HL-60 (cell line): ENCODE data around the gene KATNAL1.

Experiments used
- DNase-seq, 2 experiments: peaks; one replicate each; pipeline ENCODE4 v3.0.0-alpha.2; 2010 to 2020; ENCODE audit warnings: low read depth in 1 of 2, low spot score in 1 of 2
- H3K27ac ChIP-seq: fragments of 250-450 bp; sonication (Bioruptor Pico); replicated peaks from 2 replicates; pipeline ENCODE4 v1.5.1; 2020; ENCODE audit warnings: mild to moderate bottlenecking, moderate library complexity
- H3K27me3 ChIP-seq: fragments of 250-450 bp; sonication (Bioruptor Pico); 2 replicates; pipeline ENCODE4 v1.5.1; 2021; ENCODE audit warnings: mild to moderate bottlenecking, moderate library complexity; ENCODE audit not compliant: insufficient read depth, poor library complexity, severe bottlenecking
- H3K4me3 ChIP-seq: replicated peaks from 2 replicates; pipeline ENCODE4 v1.5.1; 2011; ENCODE audit warnings: mild to moderate bottlenecking, control low read depth, low read length; ENCODE audit not compliant: insufficient read depth
- CTCF ChIP-seq: IDR thresholded peaks from one replicate; pipeline ENCODE4 v1.5.1; 2011; ENCODE audit warnings: low read length, control low read depth, inconsistent platforms; ENCODE audit not compliant: insufficient read depth
- GABPA ChIP-seq: IDR thresholded peaks from 2 replicates; pipeline ENCODE4 v1.6.1; 2012; ENCODE audit warnings: low read depth
- POLR2AphosphoS5 ChIP-seq: IDR thresholded peaks from 2 replicates; pipeline ENCODE4 v1.6.1; 2012; ENCODE audit warnings: low read depth
- REST ChIP-seq: IDR thresholded peaks from 2 replicates; pipeline ENCODE4 v1.6.1; 2012; ENCODE audit warnings: low read depth; ENCODE audit not compliant: insufficient replicate concordance
- SPI1 ChIP-seq: IDR thresholded peaks from 2 replicates; pipeline ENCODE4 v1.6.1; 2012; ENCODE audit warnings: low read depth, mild to moderate bottlenecking, borderline replicate concordance

KATNAL1 gene

GRCh38 chr13:30255696-30256095 is 51.7 kb downstream of the KATNAL1 start:
- DNase-seq = no peak
- no peak for TF ChIP-seq GABPA
- TF ChIP-seq CTCF = no peak
- no peak for TF ChIP-seq REST
- no peak for TF ChIP-seq POLR2AphosphoS5
- no peak for TF ChIP-seq SPI1
- H3K27ac ChIP-seq = no peak overlapping the region
- H3K27me3 ChIP-seq = no peaks in the 10 kb centered on the region
- H3K4me3 ChIP-seq = no peak overlapping the region

DNA sequence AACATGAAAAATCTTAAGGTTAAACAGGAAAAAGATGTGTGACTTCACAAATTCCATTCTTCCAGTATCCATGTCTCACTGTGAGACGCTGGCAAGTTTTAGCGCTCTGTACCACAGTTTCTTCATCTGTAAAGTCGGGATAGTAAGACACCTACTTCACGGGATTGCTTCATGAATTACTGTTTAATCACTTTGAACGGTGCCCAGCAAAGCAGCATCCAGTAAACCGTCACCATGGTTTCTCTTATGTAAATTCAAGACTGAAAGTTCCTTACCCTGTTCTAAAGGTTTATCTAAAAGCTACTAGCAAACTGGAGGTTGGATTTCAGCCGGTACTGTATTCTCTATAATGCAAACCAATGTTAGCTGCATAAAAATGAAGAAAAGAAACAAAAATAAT is 53.5 kb downstream of the KATNAL1 start:
- no peak for DNase-seq
- TF ChIP-seq CTCF (no peak), SPI1 (no peak), GABPA (no peak), REST (no peak), POLR2AphosphoS5 (no peak)
- no peak overlapping the region for H3K27ac ChIP-seq

DNA sequence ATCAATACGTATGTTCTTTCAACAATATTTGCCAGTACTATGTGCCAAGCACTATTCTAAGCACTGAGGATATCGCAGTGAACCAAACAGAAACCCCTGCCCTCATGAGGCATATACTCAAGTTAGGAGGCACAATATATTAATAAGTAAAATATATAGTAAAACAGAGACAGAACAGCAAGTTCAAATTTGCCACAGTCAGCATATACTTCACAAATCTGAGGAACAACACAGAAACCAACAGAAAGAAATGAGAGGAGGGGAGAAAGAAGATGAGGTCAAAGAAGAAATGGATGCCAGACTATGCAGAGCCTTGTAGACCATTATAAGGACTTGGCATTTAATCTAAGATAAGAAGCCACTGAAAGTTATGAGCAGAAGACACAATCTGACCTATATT is 59.9 kb downstream of the KATNAL1 start:
- H3K27me3 ChIP-seq = no peaks in the 10 kb centered on the region
- no peak for DNase-seq
- H3K4me3 ChIP-seq = no peak overlapping the region
- TF ChIP-seq CTCF (no peak), SPI1 (no peak), GABPA (no peak), POLR2AphosphoS5 (no peak)
- no peak overlapping the region for H3K27ac ChIP-seq

More for the DNA sequence above, 53.5 kb downstream of the KATNAL1 start:
- H3K4me3 ChIP-seq = no peak overlapping the region
- H3K27me3 ChIP-seq = no peaks in the 10 kb centered on the region

DNA sequence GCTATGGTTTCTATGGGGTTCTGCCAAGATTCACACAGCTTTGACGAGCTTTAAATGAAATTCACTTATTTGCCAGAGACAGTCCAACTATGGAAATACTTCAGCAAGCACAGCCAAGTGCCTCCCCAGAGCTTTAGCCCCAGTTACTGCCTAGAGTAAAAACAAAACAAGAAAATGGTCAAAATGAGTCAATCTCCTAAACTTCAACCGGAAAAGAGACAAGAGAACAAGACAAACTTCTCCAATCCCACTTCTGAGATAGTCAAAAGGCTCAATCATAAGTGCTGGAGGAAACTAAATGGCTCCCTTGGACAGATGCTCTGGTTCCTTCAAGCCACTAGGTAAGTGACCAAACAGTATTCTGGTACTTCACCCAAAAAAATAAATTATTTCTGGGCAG is 65.8 kb downstream of the KATNAL1 start:
- DNase-seq = no peak
- H3K27me3 ChIP-seq = no peaks in the 10 kb centered on the region
- TF ChIP-seq GABPA (no peak), POLR2AphosphoS5 (no peak), CTCF (no peak)
- H3K4me3 ChIP-seq = no peak overlapping the region
- H3K27ac ChIP-seq = no peak overlapping the region
